Hepatocyte (in vitro differentiated cells): Measurements from ENCODE around the gene VPS26C.

Source experiments
- EZH2 ChIP-seq: fragments of 200-600 bp; sonication (generic); IDR thresholded peaks from 2 replicates; pipeline ENCODE4 v1.6.1; 2016; ENCODE audit warnings: antibody characterized with exemption, mild to moderate bottlenecking, borderline replicate concordance
- EZH2phosphoT487 ChIP-seq: fragments of 200-600 bp; sonication (generic); IDR thresholded peaks from one replicate; pipeline ENCODE4 v1.6.1; 2018; ENCODE audit warnings: antibody characterized with exemption, mild to moderate bottlenecking, low read depth, moderate library complexity; ENCODE audit not compliant: unreplicated experiment, severe bottlenecking
- TF ChIP-seq, protein P1 (sequence below): fragments of 200-600 bp; sonication (generic); IDR thresholded peaks from 2 replicates; pipeline ENCODE4 v1.5.1; 2016; ENCODE audit warnings: antibody characterized with exemption, mild to moderate bottlenecking; ENCODE audit not compliant: poor library complexity

DNA sequence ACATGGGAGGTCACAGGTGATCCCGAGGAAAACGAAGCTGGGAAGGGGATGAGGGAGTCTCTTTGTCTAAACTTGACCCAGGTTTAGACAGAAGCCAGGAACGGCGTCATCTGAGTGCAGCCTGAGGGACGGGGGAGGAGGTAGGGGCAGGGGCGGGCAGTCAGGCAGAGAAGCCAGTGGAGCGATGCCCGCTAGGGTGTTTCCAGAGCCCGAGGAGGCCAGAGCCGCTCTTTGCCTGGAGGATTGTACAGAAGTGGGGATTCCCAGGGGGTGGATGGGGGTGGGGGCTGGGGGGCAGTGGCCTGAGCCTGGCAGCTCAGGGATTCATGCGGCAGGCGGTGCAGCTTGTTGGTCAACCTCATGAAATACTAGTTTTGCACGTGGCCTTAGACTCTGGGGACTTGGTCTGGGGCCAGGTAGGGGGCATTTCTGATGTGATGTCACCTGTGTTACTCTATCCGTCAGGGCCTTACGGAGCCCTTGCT, 58.4 kb downstream of the VPS26C start:
- TF ChIP-seq, protein P1, sequence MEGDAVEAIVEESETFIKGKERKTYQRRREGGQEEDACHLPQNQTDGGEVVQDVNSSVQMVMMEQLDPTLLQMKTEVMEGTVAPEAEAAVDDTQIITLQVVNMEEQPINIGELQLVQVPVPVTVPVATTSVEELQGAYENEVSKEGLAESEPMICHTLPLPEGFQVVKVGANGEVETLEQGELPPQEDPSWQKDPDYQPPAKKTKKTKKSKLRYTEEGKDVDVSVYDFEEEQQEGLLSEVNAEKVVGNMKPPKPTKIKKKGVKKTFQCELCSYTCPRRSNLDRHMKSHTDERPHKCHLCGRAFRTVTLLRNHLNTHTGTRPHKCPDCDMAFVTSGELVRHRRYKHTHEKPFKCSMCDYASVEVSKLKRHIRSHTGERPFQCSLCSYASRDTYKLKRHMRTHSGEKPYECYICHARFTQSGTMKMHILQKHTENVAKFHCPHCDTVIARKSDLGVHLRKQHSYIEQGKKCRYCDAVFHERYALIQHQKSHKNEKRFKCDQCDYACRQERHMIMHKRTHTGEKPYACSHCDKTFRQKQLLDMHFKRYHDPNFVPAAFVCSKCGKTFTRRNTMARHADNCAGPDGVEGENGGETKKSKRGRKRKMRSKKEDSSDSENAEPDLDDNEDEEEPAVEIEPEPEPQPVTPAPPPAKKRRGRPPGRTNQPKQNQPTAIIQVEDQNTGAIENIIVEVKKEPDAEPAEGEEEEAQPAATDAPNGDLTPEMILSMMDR = no peak
- TF ChIP-seq EZH2phosphoT487 (no peak), EZH2 (no peak)
